Thoracic aorta (tissue), 2 donors: ENCODE measurements around the gene HOXC4. TPM values are rescaled to one million over a fixed set of nuclear protein-coding genes. Genes with fewer than 3 reads are reported as not detected.

ENCODE experiments used
- ATAC-seq: fragments of 150-250 bp; one replicate; pipeline ENCODE4 v1.8.0; 2017; ENCODE audit warnings: low read depth; ENCODE audit not compliant: insufficient number of reproducible peaks, low FRiP score
- DNase-seq: peaks from one replicate; pipeline ENCODE4 v3.0.0-alpha.2; 2020; ENCODE audit warnings: low spot score
- H3K27ac ChIP-seq, 2 donors: fragments of 200-600 bp; sonication (generic); 1 replicate in 1 of 2; 2 replicates in 1 of 2; pipeline ENCODE4 v1.5.1; 2016; ENCODE audit warnings: mild to moderate bottlenecking in 2 of 2, moderate library complexity in 2 of 2
- H3K27me3 ChIP-seq: fragments of 200-600 bp; sonication (generic); replicated peaks from 2 replicates; pipeline ENCODE4 v1.6.0; 2016; ENCODE audit warnings: mild to moderate bottlenecking; ENCODE audit not compliant: insufficient read depth
- H3K36me3 ChIP-seq: fragments of 200-600 bp; sonication (generic); one replicate; pipeline ENCODE4 v1.5.1; 2016
- H3K4me1 ChIP-seq, 2 donors: fragments of 200-600 bp; sonication (generic); 1 replicate in 1 of 2; 2 replicates in 1 of 2; pipeline versions ENCODE4 v1.5.1 to v1.6.0; 2016; ENCODE audit warnings: low read depth in 2 of 2, mild to moderate bottlenecking in 1 of 2; ENCODE audit not compliant: control insufficient read depth in 1 of 2
- H3K4me3 ChIP-seq: fragments of 200-600 bp; sonication (generic); 2 replicates; pipeline ENCODE4 v1.5.1; 2016; ENCODE audit warnings: mild to moderate bottlenecking
- H3K9me3 ChIP-seq: fragments of 200-600 bp; sonication (generic); 2 replicates; pipeline ENCODE4 v1.5.1; 2016
- CTCF ChIP-seq: fragments of 200-600 bp; sonication (generic); IDR thresholded peaks from one replicate; pipeline ENCODE4 v1.5.1; 2019; ENCODE audit warnings: antibody characterized with exemption
- total RNA-seq, 2 donors: library from RNA; depleted of rRNA; stranded (reverse); fragments of >200 nt; gene quantifications; one replicate each; pipeline versions ENCODE4 v1.1.0 to v1.2.3, GENCODE V29; 2016

The HOXC4 gene
- total RNA-seq, 2 donors from 2014 or later: 1.2 TPM; not detected in 1

- peaks cover 0 to 7% of the 10 kb centered on the region in 2 donors for H3K4me1 ChIP-seq
- no peak overlapping the region for H3K4me3 ChIP-seq
- ATAC-seq (no peak), DNase-seq (no peak)
- no peaks in the 10 kb centered on the region for H3K9me3 ChIP-seq
- no peaks in the 10 kb centered on the region for H3K36me3 ChIP-seq
- TF ChIP-seq CTCF: no peak
- no peaks in the 10 kb centered on the region for H3K27me3 ChIP-seq
- no peak overlapping the region for H3K27ac ChIP-seq
Observed at GRCh38 chr12:54047964-54048303, 5.7 kb upstream of the HOXC4 start.

GRCh38 chr12:54048406-54049093 lies 5.1 kb upstream of the HOXC4 start:
- H3K27ac ChIP-seq: no peak overlapping the region
- ATAC-seq (no peak), DNase-seq (no peak)
- H3K27me3 ChIP-seq: no peaks in the 10 kb centered on the region
- H3K4me1 ChIP-seq: peaks cover 0 to 11% of the 10 kb centered on the region in 2 donors
- TF ChIP-seq CTCF: no peak
- H3K9me3 ChIP-seq: no peaks in the 10 kb centered on the region
- no peaks in the 10 kb centered on the region for H3K36me3 ChIP-seq
- H3K4me3 ChIP-seq: no peak overlapping the region

GRCh38 chr12:54049108-54049507 lies 4.5 kb upstream of the HOXC4 start:
- Histone ChIP-seq H3K4me3 (no peak overlapping the region), H3K4me1 (peaks cover 0 to 11% of the 10 kb centered on the region in 2 donors), H3K9me3 (no peaks in the 10 kb centered on the region), H3K27me3 (no peaks in the 10 kb centered on the region), H3K27ac (no peak overlapping the region), H3K36me3 (no peaks in the 10 kb centered on the region)
- no peak for TF ChIP-seq CTCF
- DNase-seq: no peak
- no peak for ATAC-seq

- H3K4me3 ChIP-seq: no peak overlapping the region
Observed at GRCh38 chr12:54050482-54050810, 3.2 kb upstream of the HOXC4 start.

More at GRCh38 chr12:54050482-54050810, 3.2 kb upstream of the HOXC4 start:
- DNase-seq (no peak), ATAC-seq (no peak)
- Histone ChIP-seq H3K4me1 (peaks cover 7 to 18% of the 10 kb centered on the region in 2 donors), H3K27ac (no peak overlapping the region), H3K27me3 (no peaks in the 10 kb centered on the region), H3K36me3 (no peaks in the 10 kb centered on the region), H3K9me3 (no peaks in the 10 kb centered on the region)
- no peak for TF ChIP-seq CTCF
